ENCODE results near the gene CTNS.

Gene CTNS

DNA sequence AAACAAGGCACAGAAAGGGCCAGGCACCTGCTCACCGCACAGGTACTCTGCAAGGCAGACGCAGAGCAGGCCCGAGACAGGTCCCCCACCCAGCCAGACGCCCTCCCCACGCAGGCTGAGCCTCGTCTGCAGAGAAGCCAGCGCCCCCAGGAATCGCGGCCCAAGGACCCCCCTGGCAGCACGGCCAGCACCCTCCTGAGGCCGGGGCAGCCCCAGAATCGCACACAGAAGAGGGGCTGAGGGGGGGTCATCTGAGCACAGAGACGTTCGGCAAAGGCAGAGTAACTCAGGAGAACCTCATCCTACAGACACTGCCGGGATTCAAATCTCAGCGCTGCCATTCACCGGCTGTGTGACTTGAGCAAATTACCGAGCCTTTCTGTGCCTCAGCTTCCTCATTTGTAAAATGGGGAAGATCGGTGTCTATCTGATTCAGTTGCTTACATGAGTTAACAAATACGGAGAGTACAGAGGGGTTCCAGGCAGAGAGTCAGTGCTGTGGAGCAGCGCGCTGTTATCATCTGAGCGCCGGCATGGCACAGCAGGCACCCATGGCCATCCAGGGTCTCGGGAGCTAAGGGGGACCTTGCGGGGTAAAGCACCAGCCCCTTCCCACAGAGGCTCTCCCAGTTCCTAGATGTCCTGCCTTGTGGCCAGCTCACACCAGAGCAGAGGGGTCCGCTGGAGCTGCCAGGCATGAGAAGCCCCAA, 42.4 kb downstream of the CTNS start:
- H3K27ac Mint-ChIP-seq = no peak overlapping the region

DNA sequence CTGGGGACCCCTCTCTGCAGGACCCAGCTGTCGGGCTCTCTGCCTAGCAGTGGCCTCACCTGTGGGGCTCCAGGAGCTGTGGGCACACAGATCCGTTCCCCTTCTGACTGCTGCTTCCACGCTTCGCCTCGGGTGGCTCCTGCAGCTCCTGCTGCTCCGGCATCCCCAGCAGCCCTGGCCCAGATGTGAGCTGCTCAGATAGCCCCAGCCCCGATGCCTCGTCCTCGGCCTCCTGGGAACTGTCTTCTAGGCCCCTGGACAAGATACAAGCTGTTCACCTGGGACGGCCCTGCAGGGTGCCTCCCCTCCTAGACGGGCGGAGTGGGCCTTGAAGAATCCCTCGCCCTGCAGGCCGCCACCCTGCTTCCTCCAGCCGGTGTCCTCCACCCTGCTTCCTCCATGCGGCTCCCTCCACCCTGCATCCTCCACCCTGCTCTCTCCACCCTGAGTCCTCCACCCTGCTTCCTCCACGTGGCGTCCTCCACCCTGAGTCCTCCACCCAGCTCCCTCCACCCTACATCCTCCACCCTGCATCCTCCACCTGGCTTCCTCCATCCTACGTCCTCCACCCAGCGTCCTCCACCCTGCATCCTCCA, 43.1 kb downstream of the CTNS start:
- DNase-seq = no peak
- no peak overlapping the region for H3K4me3 Mint-ChIP-seq
- H3K9me3 Mint-ChIP-seq = no peaks in the 10 kb centered on the region
- H3K27me3 Mint-ChIP-seq = no peaks in the 10 kb centered on the region
- H3K4me1 Mint-ChIP-seq (ENCODE audit: low read depth) = peaks cover 9% of the 10 kb centered on the region
- H3K27ac Mint-ChIP-seq = no peak overlapping the region
- H3K36me3 Mint-ChIP-seq (ENCODE audit: low read depth) = peaks cover 61% of the 10 kb centered on the region

More for the DNA sequence above, 42.4 kb downstream of the CTNS start:
- H3K9me3 Mint-ChIP-seq = no peaks in the 10 kb centered on the region
- H3K36me3 Mint-ChIP-seq (ENCODE audit: low read depth) = peaks cover 55% of the 10 kb centered on the region
- no peak for DNase-seq
- H3K4me1 Mint-ChIP-seq (ENCODE audit: low read depth) = peaks cover 9% of the 10 kb centered on the region
- no peak overlapping the region for H3K4me3 Mint-ChIP-seq
- H3K27me3 Mint-ChIP-seq = no peaks in the 10 kb centered on the region

DNA sequence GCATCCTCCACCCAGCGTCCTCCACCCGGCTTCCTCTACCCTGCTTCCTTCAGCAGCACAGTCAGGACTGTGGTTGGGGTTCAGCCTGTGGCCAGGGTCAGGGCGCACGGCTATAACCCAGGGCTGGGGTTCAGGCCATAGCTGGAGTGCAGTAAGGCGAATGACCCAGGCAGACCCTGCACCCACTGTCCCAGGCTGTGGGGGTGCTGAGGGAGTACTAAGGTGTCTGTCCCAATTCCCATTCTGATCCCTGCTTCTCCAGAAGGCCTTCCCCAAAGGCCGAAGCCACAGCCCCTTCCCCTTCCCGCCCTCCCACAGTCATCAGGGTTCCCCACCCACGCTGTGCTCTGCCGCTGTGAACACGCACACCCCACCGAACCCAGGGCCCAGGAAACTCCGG, 44.5 kb downstream of the CTNS start:
- Mint-ChIP-seq H3K27me3 (no peaks in the 10 kb centered on the region), H3K4me3 (no peak overlapping the region), H3K36me3 (ENCODE audit: low read depth) (peaks cover 67% of the 10 kb centered on the region), H3K4me1 (ENCODE audit: low read depth) (peaks cover 9% of the 10 kb centered on the region), H3K27ac (no peak overlapping the region), H3K9me3 (no peaks in the 10 kb centered on the region)
- no peak for DNase-seq

DNA sequence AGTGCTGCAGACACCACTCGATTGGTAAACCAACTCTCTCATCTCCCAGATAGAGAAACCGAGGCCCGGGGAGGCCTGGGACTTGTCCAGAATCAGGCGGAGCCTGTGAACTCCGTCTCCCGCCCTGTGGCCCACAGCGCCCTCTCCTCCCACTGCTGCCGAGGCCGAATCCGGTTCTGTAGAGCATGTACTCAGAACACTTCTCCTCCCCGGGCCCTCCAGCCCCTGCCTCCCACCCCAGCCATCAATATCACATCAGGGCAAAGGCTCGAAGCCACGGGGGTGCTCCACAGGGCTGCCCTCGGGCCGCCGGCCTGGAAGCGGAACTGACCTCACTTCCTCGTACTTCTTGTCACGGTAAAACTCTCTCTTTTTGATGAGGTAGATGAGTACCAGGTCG, 45.0 kb downstream of the CTNS start:
- Mint-ChIP-seq H3K4me1 (ENCODE audit: low read depth) (peaks cover 9% of the 10 kb centered on the region), H3K36me3 (ENCODE audit: low read depth) (peaks cover 63% of the 10 kb centered on the region), H3K27ac (no peak overlapping the region), H3K4me3 (no peak overlapping the region), H3K9me3 (no peaks in the 10 kb centered on the region), H3K27me3 (no peaks in the 10 kb centered on the region)
- no peak for DNase-seq

DNA sequence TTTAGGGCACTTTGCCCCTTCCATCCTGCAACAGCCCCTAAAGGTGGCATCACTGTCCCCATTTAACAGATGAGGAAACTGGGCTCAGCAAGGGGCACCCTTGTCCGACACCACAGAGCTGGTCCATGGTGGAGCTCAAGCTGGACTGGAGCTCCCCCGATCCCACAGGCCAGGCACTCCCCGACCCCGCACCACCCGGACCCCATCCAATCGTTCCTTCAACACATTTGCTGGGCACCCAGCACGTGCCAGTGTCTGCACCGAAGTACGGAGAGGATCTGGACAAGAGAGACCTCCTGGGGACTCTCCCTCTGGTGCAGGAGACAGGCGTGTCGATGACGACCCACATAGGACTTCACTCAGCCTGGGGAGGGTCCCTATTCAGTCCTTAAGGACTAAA, 45.5 kb downstream of the CTNS start:
- DNase-seq = no peak
- no peaks in the 10 kb centered on the region for H3K9me3 Mint-ChIP-seq
- no peaks in the 10 kb centered on the region for H3K27me3 Mint-ChIP-seq
- H3K4me3 Mint-ChIP-seq = no peak overlapping the region
- peaks cover 9% of the 10 kb centered on the region for H3K4me1 Mint-ChIP-seq (ENCODE audit: low read depth)
- no peak overlapping the region for H3K27ac Mint-ChIP-seq
- peaks cover 60% of the 10 kb centered on the region for H3K36me3 Mint-ChIP-seq (ENCODE audit: low read depth)

DNA sequence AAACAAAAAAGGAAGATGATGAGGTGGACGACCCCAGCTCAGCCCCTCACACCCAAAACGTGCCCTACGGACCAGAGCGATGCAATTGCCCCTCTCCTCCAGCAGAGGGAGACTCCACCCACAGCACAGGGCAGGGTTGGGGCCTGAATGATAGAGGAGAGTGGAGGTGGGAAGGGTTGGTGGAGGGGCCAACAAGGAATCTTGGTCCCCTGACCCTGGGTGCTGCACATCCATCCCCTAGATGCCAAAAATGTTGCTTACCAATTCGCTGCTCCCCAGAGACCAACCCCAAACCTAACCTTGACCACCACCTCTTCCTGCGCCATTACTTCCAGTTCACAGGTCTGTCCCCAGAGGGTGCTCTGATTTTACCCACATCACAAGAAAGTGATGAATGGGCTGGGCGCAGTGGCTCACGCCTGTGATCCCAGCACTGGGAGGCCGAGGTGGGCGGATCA, 46.5 kb downstream of the CTNS start:
- Mint-ChIP-seq H3K27ac (peak overlapping the region; percentile 69), H3K4me1 (ENCODE audit: low read depth) (peaks cover 9% of the 10 kb centered on the region), H3K36me3 (ENCODE audit: low read depth) (peaks cover 52% of the 10 kb centered on the region), H3K27me3 (no peaks in the 10 kb centered on the region), H3K9me3 (no peaks in the 10 kb centered on the region), H3K4me3 (no peak overlapping the region)
- DNase-seq = peak; percentile 76

DNA sequence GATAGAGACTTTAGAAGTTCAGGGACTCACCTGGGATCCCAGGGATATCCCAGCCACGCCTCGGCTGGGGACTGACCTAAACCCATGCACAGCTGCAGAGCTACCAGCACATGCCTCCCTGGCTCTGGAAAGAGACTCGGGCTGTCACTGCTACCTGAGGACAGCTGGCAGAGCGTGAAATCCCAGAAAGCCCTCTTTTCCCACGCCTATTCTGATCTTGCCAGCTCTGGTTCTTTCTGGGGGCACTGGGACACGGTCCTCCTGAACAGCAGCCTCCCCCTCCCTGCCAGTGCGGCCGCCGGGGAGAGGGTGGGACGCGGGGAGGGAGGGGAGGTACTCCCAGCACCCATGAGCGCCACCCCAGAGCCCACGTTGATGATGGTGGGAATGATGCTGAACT, 48.6 kb downstream of the CTNS start:
- no peak overlapping the region for H3K27ac Mint-ChIP-seq

DNA sequence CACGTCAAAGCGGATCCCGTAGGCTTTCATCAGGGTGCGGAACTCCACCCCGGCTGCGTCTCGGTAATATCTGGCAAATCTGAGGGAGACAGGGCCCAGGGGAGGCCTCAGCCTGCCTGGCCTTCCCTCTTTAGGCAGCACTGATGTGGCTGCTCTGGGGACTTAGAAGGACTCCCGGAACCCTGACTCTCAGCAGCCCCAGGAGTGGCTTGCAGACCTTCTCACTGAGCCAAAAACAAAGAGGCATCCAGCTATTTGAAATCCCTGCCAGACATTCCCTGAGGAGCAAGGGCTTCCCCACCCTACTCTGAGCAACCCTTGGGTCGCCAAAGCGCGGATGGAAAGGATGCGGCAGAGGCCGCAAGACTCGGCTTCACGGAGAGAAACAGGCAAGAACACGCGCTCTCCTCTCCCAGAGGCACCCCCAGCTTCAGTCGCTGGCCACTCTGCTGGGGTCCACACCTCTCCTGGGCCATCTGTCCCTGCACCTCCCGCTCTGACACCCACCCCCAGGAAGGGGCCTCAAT, 51.5 kb downstream of the CTNS start:
- Mint-ChIP-seq H3K27me3 (no peaks in the 10 kb centered on the region), H3K4me3 (no peak overlapping the region), H3K36me3 (ENCODE audit: low read depth) (peaks cover 49% of the 10 kb centered on the region), H3K27ac (no peak overlapping the region), H3K9me3 (no peaks in the 10 kb centered on the region), H3K4me1 (ENCODE audit: low read depth) (peaks cover 6% of the 10 kb centered on the region)
- no peak for DNase-seq

More for the DNA sequence above, 48.6 kb downstream of the CTNS start:
- Mint-ChIP-seq H3K9me3 (no peaks in the 10 kb centered on the region), H3K27me3 (no peaks in the 10 kb centered on the region), H3K36me3 (ENCODE audit: low read depth) (peaks cover 54% of the 10 kb centered on the region), H3K4me3 (no peak overlapping the region), H3K4me1 (ENCODE audit: low read depth) (peaks cover 9% of the 10 kb centered on the region)
- DNase-seq = no peak

DNA sequence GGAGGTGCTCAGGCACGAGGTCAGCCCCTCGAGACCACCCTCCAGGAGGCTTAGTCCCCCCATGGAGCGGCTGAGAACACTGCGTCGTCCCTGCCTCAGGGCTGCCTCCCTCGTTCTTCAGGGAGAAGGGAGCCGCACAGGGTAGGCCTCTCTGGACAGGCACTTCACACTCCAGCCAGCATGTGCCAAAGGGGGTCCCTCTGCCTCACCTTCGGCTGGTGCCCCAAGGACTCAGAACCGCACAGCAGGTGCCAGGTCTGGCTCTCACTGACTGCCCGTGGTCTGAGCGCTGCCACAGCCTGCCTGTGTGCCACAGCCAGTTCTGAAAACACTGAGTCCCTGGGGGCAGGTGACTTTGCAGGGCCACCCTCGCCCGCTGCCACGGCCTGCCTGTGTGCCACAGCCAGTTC, 52.3 kb downstream of the CTNS start:
- H3K4me3 Mint-ChIP-seq = no peak overlapping the region
- no peak for DNase-seq
- H3K36me3 Mint-ChIP-seq (ENCODE audit: low read depth) = peaks cover 45% of the 10 kb centered on the region
- H3K27me3 Mint-ChIP-seq = no peaks in the 10 kb centered on the region
- H3K9me3 Mint-ChIP-seq = no peaks in the 10 kb centered on the region
- H3K27ac Mint-ChIP-seq = no peak overlapping the region
- peaks cover 6% of the 10 kb centered on the region for H3K4me1 Mint-ChIP-seq (ENCODE audit: low read depth)

DNA sequence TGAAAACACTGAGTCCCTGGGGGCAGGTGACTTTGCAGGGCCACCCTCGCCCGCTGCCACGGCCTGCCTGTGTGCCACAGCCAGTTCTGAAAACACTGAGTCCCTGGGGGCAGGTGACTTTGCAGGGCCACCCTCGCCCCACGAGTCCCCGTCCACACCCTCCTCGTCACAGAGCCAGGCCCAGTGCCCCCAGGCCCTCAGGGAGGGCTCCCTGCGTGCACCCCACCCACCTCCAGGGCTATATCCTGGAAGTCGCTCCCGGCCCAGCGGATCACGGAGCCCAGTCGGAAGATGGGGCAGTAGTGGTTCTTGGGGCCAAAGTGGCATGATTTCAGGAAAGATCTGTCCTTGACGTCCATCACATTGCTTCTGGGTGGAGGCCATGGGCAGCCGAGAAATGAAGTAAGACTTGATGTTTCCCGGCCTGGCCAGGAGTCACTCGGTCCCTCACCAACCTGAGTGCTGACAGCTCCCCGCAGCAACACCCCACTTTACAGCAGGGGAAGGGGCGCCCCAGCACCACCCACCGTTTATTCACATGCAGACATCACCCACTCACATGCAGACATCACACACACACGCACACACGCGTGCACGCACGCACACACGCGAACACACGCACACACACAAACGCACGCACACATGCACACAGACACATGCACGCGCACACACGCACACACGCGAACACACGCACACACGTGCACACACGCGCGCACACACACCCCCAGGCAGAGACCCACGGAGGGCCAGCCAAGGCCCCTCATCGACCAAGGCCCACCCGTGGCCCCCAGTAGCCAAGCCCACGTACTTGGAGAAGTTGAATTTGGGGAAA, 52.9 kb downstream of the CTNS start:
- Mint-ChIP-seq H3K9me3 (no peaks in the 10 kb centered on the region), H3K4me1 (ENCODE audit: low read depth) (peaks cover 12% of the 10 kb centered on the region), H3K4me3 (no peak overlapping the region), H3K27ac (no peak overlapping the region), H3K27me3 (no peaks in the 10 kb centered on the region), H3K36me3 (ENCODE audit: low read depth) (peaks cover 42% of the 10 kb centered on the region)
- DNase-seq = no peak

DNA sequence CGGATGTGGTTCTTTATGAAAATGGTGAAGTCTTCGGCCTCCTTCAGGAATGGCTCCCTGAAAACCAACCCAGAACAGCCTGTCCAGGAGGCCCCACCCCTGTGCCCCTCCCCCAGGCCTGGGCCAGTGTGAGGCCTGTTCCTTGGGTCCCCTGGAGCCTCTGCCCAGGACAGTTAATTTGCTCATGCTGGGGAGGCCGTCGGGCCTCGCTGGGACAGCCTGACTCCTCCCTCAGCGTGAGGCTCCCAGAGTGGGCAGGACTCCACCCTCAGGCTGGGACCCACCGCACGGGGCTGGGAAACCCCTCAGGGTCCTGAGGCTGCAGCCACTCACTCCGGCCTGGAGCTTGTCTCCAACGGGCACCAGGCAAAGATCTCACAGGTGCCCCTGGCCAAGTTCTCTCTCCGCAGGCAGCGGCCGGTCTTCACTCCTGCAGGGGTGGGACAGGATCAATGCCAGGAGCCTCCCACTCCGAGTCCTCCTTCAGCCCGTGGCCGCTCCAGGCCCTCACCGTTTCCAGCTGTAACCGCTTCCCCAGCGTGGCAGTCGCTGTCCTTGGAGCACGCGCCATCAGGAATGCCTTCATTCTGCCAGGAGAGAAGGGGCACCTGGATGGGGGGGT, 53.6 kb downstream of the CTNS start:
- H3K27ac Mint-ChIP-seq = no peak overlapping the region
- no peak overlapping the region for H3K4me3 Mint-ChIP-seq
- peaks cover 38% of the 10 kb centered on the region for H3K36me3 Mint-ChIP-seq (ENCODE audit: low read depth)
- no peaks in the 10 kb centered on the region for H3K27me3 Mint-ChIP-seq
- DNase-seq = no peak
- H3K4me1 Mint-ChIP-seq (ENCODE audit: low read depth) = peaks cover 16% of the 10 kb centered on the region
- no peaks in the 10 kb centered on the region for H3K9me3 Mint-ChIP-seq

DNA sequence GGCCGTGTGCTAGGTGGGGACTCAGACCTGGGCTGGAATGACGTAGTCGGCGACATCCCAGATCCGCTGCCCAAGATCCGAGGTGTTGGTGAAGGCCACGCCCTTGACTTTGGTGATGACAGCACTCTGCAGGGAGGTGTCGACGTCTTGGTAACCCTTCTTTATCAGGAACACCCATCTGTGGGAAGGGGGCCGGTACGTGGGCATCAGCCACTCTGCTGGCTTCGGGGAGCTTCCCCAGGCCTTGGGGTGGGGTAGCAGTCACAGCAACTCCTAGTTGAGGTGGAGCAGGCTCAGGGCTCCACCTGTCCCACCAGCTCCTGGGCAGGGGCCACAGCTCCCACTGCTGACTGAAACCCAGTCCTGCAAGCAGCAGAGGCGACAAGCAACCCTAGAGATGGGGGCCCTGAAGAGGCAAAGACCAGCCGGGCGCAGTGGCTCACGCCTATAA, 55.1 kb downstream of the CTNS start:
- Mint-ChIP-seq H3K9me3 (no peaks in the 10 kb centered on the region), H3K4me1 (ENCODE audit: low read depth) (peaks cover 19% of the 10 kb centered on the region), H3K27me3 (no peaks in the 10 kb centered on the region), H3K27ac (no peak overlapping the region), H3K36me3 (ENCODE audit: low read depth) (peaks cover 41% of the 10 kb centered on the region), H3K4me3 (no peak overlapping the region)
- no peak for DNase-seq

DNA sequence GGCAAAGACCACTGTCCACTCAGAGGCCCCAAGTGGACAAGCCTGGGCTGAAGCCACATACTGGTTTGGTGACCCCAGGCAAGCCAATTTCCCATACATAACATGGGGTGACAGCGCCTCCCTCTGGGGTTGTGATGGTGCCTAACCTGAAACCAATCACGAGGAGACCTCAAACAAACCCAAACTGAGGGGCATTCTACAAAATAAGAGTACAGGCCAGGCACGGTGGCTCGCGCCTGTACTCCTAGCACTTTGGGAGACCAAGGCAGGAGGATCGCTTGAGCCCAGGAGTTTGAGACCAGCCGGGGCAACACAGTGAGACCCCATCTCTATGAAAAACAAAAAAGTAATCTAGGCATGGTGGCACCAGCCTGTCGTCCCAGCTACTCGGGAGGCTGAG, 55.8 kb downstream of the CTNS start:
- H3K9me3 Mint-ChIP-seq = no peaks in the 10 kb centered on the region
- no peak overlapping the region for H3K27ac Mint-ChIP-seq
- peaks cover 41% of the 10 kb centered on the region for H3K36me3 Mint-ChIP-seq (ENCODE audit: low read depth)
- no peaks in the 10 kb centered on the region for H3K27me3 Mint-ChIP-seq
- no peak for DNase-seq
- H3K4me1 Mint-ChIP-seq (ENCODE audit: low read depth) = peaks cover 22% of the 10 kb centered on the region
- no peak overlapping the region for H3K4me3 Mint-ChIP-seq

DNA sequence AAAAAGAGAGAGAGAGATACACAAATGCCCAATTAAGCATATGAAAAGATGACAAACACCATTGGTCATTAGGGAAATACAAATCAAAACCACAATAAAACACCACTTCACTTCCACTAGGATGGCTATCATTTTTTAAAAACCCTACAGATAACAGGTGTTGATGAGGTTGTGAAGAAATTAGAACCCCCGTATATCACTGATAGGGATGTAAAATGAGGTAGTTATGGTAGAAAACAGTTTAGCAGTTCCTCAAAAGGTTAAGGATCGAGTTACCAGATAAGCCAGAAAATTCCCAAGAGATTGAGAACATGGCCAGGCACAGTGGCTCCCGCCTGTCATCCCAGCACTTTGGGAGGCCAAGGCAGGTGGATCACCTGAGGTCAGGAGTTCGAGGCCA, 56.6 kb downstream of the CTNS start:
- Mint-ChIP-seq H3K4me3 (peak overlapping the region; percentile 20), H3K27ac (peak overlapping the region; percentile 59), H3K9me3 (peaks cover 4% of the 10 kb centered on the region), H3K36me3 (ENCODE audit: low read depth) (peaks cover 38% of the 10 kb centered on the region), H3K4me1 (ENCODE audit: low read depth) (peaks cover 22% of the 10 kb centered on the region), H3K27me3 (no peaks in the 10 kb centered on the region)
- no peak for DNase-seq
